Mesenchymal stem cell (in vitro differentiated cells and primary cell): Measurements from ENCODE around the gene TSACC.
"Not testable (repeated sequence)": the region's sequence is repeated elsewhere in the genome, so short reads cannot be mapped to it uniquely, and the experiment has no call there.

Experiments used
- DNase-seq: peaks from one replicate; pipeline ENCODE4 v3.0.0-alpha.2; 2013
- H2AFZ ChIP-seq: one replicate; pipeline ENCODE4 v1.6.1; 2013; ENCODE audit warnings: low read depth, mild to moderate bottlenecking, control low read depth, inconsistent platforms, low read length, moderate library complexity
- H2AK5ac ChIP-seq: 2 replicates; pipeline ENCODE4 v1.6.1; 2013; ENCODE audit warnings: low read length, moderate library complexity, mild to moderate bottlenecking, inconsistent platforms; ENCODE audit not compliant: severe bottlenecking
- H2BK120ac ChIP-seq: one replicate; pipeline ENCODE4 v1.6.1; 2013; ENCODE audit warnings: low read depth, mild to moderate bottlenecking, inconsistent platforms, low read length, moderate library complexity
- H2BK12ac ChIP-seq, 2 experiments: one replicate each; pipeline ENCODE4 v1.6.1; 2013; ENCODE audit warnings: inconsistent platforms in 2 of 2, low read length in 2 of 2, mild to moderate bottlenecking in 2 of 2, moderate library complexity in 2 of 2, control low read depth in 1 of 2
- H2BK15ac ChIP-seq: one replicate; pipeline ENCODE4 v1.6.1; 2013; ENCODE audit warnings: mild to moderate bottlenecking, low read depth, inconsistent platforms; ENCODE audit not compliant: poor library complexity, severe bottlenecking
- H2BK5ac ChIP-seq: 2 replicates; pipeline ENCODE4 v1.6.1; 2013; ENCODE audit warnings: low read depth, mild to moderate bottlenecking, low read length, control low read depth, inconsistent platforms; ENCODE audit not compliant: poor library complexity, severe bottlenecking
- H3K14ac ChIP-seq, 2 experiments: one replicate each; pipeline ENCODE4 v1.6.1; 2013; ENCODE audit warnings: inconsistent platforms in 2 of 2, low read length in 2 of 2, control low read depth in 1 of 2, mild to moderate bottlenecking in 1 of 2, moderate library complexity in 1 of 2
- H3K18ac ChIP-seq, 2 experiments: one replicate each; pipeline ENCODE4 v1.6.1; 2013; ENCODE audit warnings: inconsistent platforms in 2 of 2, low read length in 2 of 2, control low read depth in 1 of 2, low read depth in 1 of 2, mild to moderate bottlenecking in 1 of 2
- H3K23ac ChIP-seq, 2 experiments: one replicate each; pipeline ENCODE4 v1.6.1; 2013; ENCODE audit warnings: inconsistent platforms in 2 of 2, low read length in 2 of 2, mild to moderate bottlenecking in 2 of 2, moderate library complexity in 2 of 2, control low read depth in 1 of 2
- H3K27ac ChIP-seq: 2 replicates; pipeline ENCODE4 v1.5.1; 2013; ENCODE audit warnings: mild to moderate bottlenecking, moderate library complexity, low read length, control low read depth, inconsistent platforms; ENCODE audit not compliant: poor library complexity, severe bottlenecking
- H3K27me3 ChIP-seq, 2 experiments: 2 replicates each; pipeline versions ENCODE4 v1.6.1 to v1.7.0; 2013; ENCODE audit warnings: low read length in 2 of 2, mild to moderate bottlenecking in 2 of 2, moderate library complexity in 2 of 2, control low read depth in 1 of 2, inconsistent platforms in 1 of 2; ENCODE audit not compliant: control insufficient read depth in 1 of 2, insufficient read depth in 1 of 2
- H3K36me3 ChIP-seq, 2 experiments: 2 replicates each; pipeline versions ENCODE4 v1.6.1 to v1.7.0; 2013; ENCODE audit warnings: low read length in 2 of 2, control low read depth in 1 of 2, inconsistent platforms in 1 of 2, low read depth in 1 of 2, mild to moderate bottlenecking in 1 of 2; ENCODE audit not compliant: insufficient read depth in 2 of 2, control insufficient read depth in 1 of 2
- H3K4ac ChIP-seq, 2 experiments: one replicate each; pipeline ENCODE4 v1.6.1; 2013; ENCODE audit warnings: inconsistent platforms in 2 of 2, low read length in 2 of 2, mild to moderate bottlenecking in 2 of 2, moderate library complexity in 2 of 2, control low read depth in 1 of 2, low read depth in 1 of 2
- H3K4me1 ChIP-seq: 2 replicates; pipeline ENCODE4 v1.6.1; 2013; ENCODE audit warnings: low read depth, low read length, control low read depth; ENCODE audit not compliant: control insufficient read depth, insufficient read depth
- H3K4me2 ChIP-seq: 2 replicates; pipeline ENCODE4 v1.6.1; 2013; ENCODE audit warnings: low read length, mild to moderate bottlenecking, inconsistent platforms; ENCODE audit not compliant: poor library complexity, severe bottlenecking
- H3K4me3 ChIP-seq, 2 experiments: 2 replicates each; pipeline versions ENCODE4 v1.5.1 to v1.7.0; 2013; ENCODE audit warnings: low read length in 2 of 2, mild to moderate bottlenecking in 2 of 2, control low read depth in 1 of 2, low read depth in 1 of 2; ENCODE audit not compliant: insufficient read depth in 1 of 2
- H3K79me1 ChIP-seq: replicated peaks from 2 replicates; pipeline ENCODE4 v1.6.1; 2013; ENCODE audit warnings: mild to moderate bottlenecking, control low read depth, low read length, inconsistent platforms; ENCODE audit not compliant: poor library complexity, severe bottlenecking
- H3K9ac ChIP-seq: 2 replicates; pipeline ENCODE4 v1.7.0; 2013; ENCODE audit warnings: mild to moderate bottlenecking, low read length, moderate library complexity
- H3K9me3 ChIP-seq: 2 replicates; pipeline ENCODE4 v1.7.0; 2013; ENCODE audit warnings: mild to moderate bottlenecking, low read length; ENCODE audit not compliant: control insufficient read depth
- H4K8ac ChIP-seq: one replicate; pipeline ENCODE4 v1.6.1; 2013; ENCODE audit warnings: inconsistent platforms, mild to moderate bottlenecking, low read length, moderate library complexity
- H4K91ac ChIP-seq: one replicate; pipeline ENCODE4 v1.6.1; 2013; ENCODE audit warnings: mild to moderate bottlenecking, low read length, inconsistent platforms
- WGBS: methylation state at CpG from one replicate; pipeline ENCODE4 v1.1.7; 2013; ENCODE audit warnings: mixed read lengths; 5-methylcytosine and 5-hydroxymethylcytosine counted together

Gene TSACC

GRCh38 chr1:156346035-156346434, 7.7 kb downstream of the TSACC start:
- H3K4me1 ChIP-seq, H4K8ac ChIP-seq, DNase-seq, H2AFZ ChIP-seq, H2BK15ac ChIP-seq, H2BK120ac ChIP-seq, H3K14ac ChIP-seq, H3K9me3 ChIP-seq, H3K23ac ChIP-seq, H3K36me3 ChIP-seq, H2BK12ac ChIP-seq, H2AK5ac ChIP-seq, H3K27ac ChIP-seq, H3K4me2 ChIP-seq, H4K91ac ChIP-seq, H3K18ac ChIP-seq, H3K4me3 ChIP-seq, H3K4ac ChIP-seq, H3K79me1 ChIP-seq, H2BK5ac ChIP-seq: not testable (repeated sequence)
- WGBS = 73% methylated on average over 1 of the region's 2 CpGs
- Histone ChIP-seq H3K27me3 (peaks cover 0 to 26% of the 10 kb centered on the region in 2 experiments), H3K9ac (peak overlapping the region; percentile 22)

DNA sequence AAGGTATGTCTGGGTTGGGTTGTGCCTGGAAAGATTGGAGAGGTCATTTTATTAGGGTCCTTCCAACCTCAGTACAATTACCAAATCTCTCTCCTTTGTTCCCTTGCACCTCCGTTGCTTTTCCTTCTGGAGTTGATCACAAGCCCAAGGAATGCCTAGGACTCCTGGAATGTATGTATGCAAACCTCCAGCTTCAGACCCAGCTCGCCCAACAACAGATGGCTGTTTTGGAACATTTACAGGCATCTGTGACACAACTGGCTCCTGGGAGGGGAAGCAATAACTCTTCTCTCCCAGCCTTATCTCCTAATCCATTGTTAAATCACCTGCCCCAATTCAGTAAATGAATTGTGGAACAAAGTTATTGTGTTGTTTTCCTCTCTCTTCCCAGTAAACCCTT, 8.3 kb downstream of the TSACC start:
- Histone ChIP-seq H4K8ac (no peak overlapping the region), H2BK120ac (no peak overlapping the region), H3K14ac (no peak overlapping the region), H2BK5ac (no peak overlapping the region), H4K91ac (no peak overlapping the region), H3K79me1 (no peaks in the 10 kb centered on the region), H3K9me3 (no peaks in the 10 kb centered on the region), H3K4ac (no peak overlapping the region), H2AK5ac (no peak overlapping the region), H3K9ac (peak overlapping the region; percentile 22), H3K36me3 (no peaks in the 10 kb centered on the region), H3K4me1 (no peaks in the 10 kb centered on the region), H3K27ac (no peak overlapping the region), H3K18ac (no peak overlapping the region), H3K23ac (no peak overlapping the region), H2BK15ac (no peak overlapping the region), H2AFZ (no peak overlapping the region), H2BK12ac (no peak overlapping the region), H3K27me3 (peaks cover 0 to 26% of the 10 kb centered on the region in 2 experiments), H3K4me2 (no peak overlapping the region), H3K4me3 (peak overlapping the region in 1 of 2 experiments; percentile 38)
- DNase-seq = no peak
- WGBS = 36% methylated on average over 2 of the region's 2 CpGs

DNA sequence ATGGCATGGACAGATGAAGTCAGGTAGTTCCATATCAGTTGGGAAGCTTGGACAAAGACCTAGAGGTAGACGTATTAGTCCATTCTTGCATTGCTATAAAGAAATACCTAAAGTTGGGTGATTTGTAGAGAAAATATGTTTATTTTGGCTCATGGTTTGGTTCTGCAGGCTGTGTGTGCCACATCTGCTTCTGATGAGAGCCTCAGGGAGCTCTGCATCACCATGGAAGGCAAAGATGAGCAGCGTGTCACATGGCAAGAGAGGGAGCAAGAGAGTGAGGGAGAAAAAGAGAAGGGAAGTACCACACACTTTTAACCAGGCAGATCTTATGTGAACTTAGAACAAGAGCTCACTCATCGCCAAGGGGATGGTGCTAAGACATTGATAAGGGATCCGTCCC, 9.0 kb downstream of the TSACC start:
- Histone ChIP-seq H2BK15ac (no peak overlapping the region), H3K4me1 (no peaks in the 10 kb centered on the region), H3K27ac (no peak overlapping the region), H3K36me3 (no peaks in the 10 kb centered on the region), H2BK12ac (no peak overlapping the region), H3K4me2 (no peak overlapping the region), H2BK120ac (no peak overlapping the region), H3K18ac (no peak overlapping the region), H2BK5ac (no peak overlapping the region), H3K4me3 (peak overlapping the region in 1 of 2 experiments; percentile 38), H3K23ac (no peak overlapping the region), H2AFZ (no peak overlapping the region), H3K9me3 (no peaks in the 10 kb centered on the region), H4K91ac (no peak overlapping the region), H3K79me1 (no peaks in the 10 kb centered on the region), H3K14ac (no peak overlapping the region), H3K4ac (no peak overlapping the region), H4K8ac (no peak overlapping the region), H2AK5ac (no peak overlapping the region), H3K9ac (peak overlapping the region; percentile 55), H3K27me3 (peaks cover 0 to 26% of the 10 kb centered on the region in 2 experiments)
- no peak for DNase-seq
- WGBS = 95% methylated on average over 3 of the region's 4 CpGs

DNA sequence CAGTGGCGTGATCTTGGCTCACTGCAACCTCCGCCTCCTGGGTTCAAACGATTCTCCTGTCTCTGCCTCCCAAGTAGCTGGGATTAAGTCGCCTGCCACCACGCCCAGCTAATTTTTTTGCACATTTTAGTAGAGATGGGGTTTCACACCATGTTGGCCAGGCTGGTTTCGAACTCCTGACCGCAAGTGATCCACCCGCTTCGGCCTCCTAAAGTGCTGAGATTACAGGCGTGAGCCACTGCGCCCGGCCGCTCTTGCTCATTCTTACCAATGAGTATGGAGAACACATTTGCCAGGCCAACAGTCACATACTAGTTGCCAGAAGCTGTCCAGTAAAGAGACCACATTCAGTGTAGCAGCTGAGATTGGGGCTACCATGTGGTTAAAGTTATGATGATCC, 14.2 kb downstream of the TSACC start:
- H3K79me1 ChIP-seq, H3K4me1 ChIP-seq, H2BK5ac ChIP-seq, H3K9me3 ChIP-seq, H2AK5ac ChIP-seq, H3K9ac ChIP-seq, H3K14ac ChIP-seq, H2AFZ ChIP-seq, H4K91ac ChIP-seq, H4K8ac ChIP-seq, H2BK12ac ChIP-seq, H3K18ac ChIP-seq, H2BK15ac ChIP-seq, H3K27ac ChIP-seq, DNase-seq, H3K4ac ChIP-seq, H3K4me3 ChIP-seq, H3K4me2 ChIP-seq, H2BK120ac ChIP-seq, H3K23ac ChIP-seq, H3K36me3 ChIP-seq: not testable (repeated sequence)
- WGBS = 88% methylated on average over 13 of the region's 13 CpGs
- peaks cover 30 to 36% of the 10 kb centered on the region in 2 experiments for H3K27me3 ChIP-seq
